K562 (cell line): ENCODE measurements around the gene CHN2. TPM values are rescaled to one million over a fixed set of nuclear protein-coding genes. Genes with fewer than 3 reads are reported as not detected.

Experiments used
- ATAC-seq: fragments of 200-7000 bp; cut with Tn5 transposase; 3 replicates; pipeline ENCODE4 v1.9.1; 2020; ENCODE audit warnings: moderate library complexity
- BruUV-seq: library from RNA; stranded (reverse); fragments of 400-500 nt; replicated peaks from 2 replicates; lab custom pipeline; 2021; lab: Mats Ljungman, UMichigan
- CTCF ChIA-PET: fragments of 300-600 bp; formaldehyde crosslinking; extraction: SDS; loops from one replicate; lab custom pipeline; 2021; ENCODE audit warnings: low intra/inter-chr PET ratio; lab: Yijun Ruan, JAX
- POLR2A ChIA-PET: fragments of 300-600, 350-650 bp; sonication (Branson Sonifier 250); formaldehyde crosslinking; extraction: SDS; loops from one replicate; lab custom pipeline; 2021; ENCODE audit warnings: antibody characterized with exemption, inconsistent platforms; lab: Yijun Ruan, JAX
- DNase-seq, 4 experiments: peaks; one replicate each; pipeline versions ENCODE4 v3.0.0 to v3.0.0-alpha.2; 2011 to 2018; ENCODE audit warnings: low spot score in 3 of 4, mixed read lengths in 3 of 4; ENCODE audit errors: extremely low read depth in 1 of 4
- FAIRE-seq: peaks from 2 replicates; lab custom pipeline; 2011; peaks lifted over from hg19 to GRCh38; lab: Jason Lieb, UNC
- H2AFZ ChIP-seq: 2 replicates; pipeline ENCODE4 v1.6.0; 2011; ENCODE audit warnings: low read depth, low read length, control low read depth, inconsistent platforms
- H3K27ac ChIP-seq: fragments of 200-600 bp; 3 replicates; pipeline ENCODE4 v1.8.0; 2011; ENCODE audit warnings: low read depth, mild to moderate bottlenecking, control low read depth, inconsistent platforms, low read length, moderate library complexity, mixed read lengths; ENCODE audit errors: extremely low read depth
- H3K27me3 ChIP-seq, 2 experiments: fragments of 300-600 bp in 1 of 2; 2 replicates in 1 of 2; 3 replicates in 1 of 2; pipeline versions ENCODE4 v1.6.0 to v1.8.0; 2011; ENCODE audit warnings: inconsistent platforms in 2 of 2, low read length in 2 of 2, mild to moderate bottlenecking in 1 of 2, mixed read lengths in 1 of 2, moderate library complexity in 1 of 2; ENCODE audit not compliant: control insufficient read depth in 2 of 2, insufficient read depth in 2 of 2
- H3K36me3 ChIP-seq: fragments of 300-600 bp; 3 replicates; pipeline ENCODE4 v1.8.0; 2011; ENCODE audit warnings: mild to moderate bottlenecking, low read length, inconsistent platforms; ENCODE audit not compliant: control insufficient read depth, insufficient read depth
- H3K4me1 ChIP-seq, 2 experiments: fragments of 200-600 bp in 1 of 2; replicated peaks in 1 of 2; 2 replicates in 1 of 2; 3 replicates in 1 of 2; pipeline versions ENCODE4 v1.5.1 to v1.8.0; 2011; ENCODE audit warnings: inconsistent platforms in 2 of 2, low read length in 2 of 2, mild to moderate bottlenecking in 1 of 2, mixed read lengths in 1 of 2, moderate library complexity in 1 of 2; ENCODE audit not compliant: control insufficient read depth in 2 of 2, insufficient read depth in 2 of 2
- H3K4me2 ChIP-seq: 2 replicates; pipeline ENCODE4 v1.6.1; 2011; ENCODE audit warnings: low read length, control low read depth, inconsistent platforms, mixed read lengths; ENCODE audit not compliant: insufficient read depth
- H3K4me3 ChIP-seq: fragments of 200-600 bp; sonication (generic), shearing (Covaris generic); 2 replicates; pipeline ENCODE4 v1.5.1; 2016; ENCODE audit warnings: control low read depth, inconsistent platforms
- H3K79me2 ChIP-seq: fragments of 200-600 bp; 3 replicates; pipeline ENCODE4 v1.8.0; 2011; ENCODE audit warnings: low read length, inconsistent platforms; ENCODE audit not compliant: control insufficient read depth, insufficient read depth
- H3K9ac ChIP-seq, 2 experiments: 2 replicates each; pipeline versions ENCODE4 v1.6.0 to v1.6.1; 2011; ENCODE audit warnings: low read depth in 2 of 2, low read length in 2 of 2, control low read depth in 1 of 2, inconsistent platforms in 1 of 2, mild to moderate bottlenecking in 1 of 2, mixed read lengths in 1 of 2; ENCODE audit not compliant: insufficient read depth in 1 of 2
- H3K9me1 ChIP-seq: one replicate; pipeline ENCODE4 v1.6.0; 2011; ENCODE audit warnings: inconsistent platforms, mild to moderate bottlenecking, low read length, moderate library complexity; ENCODE audit not compliant: control insufficient read depth, insufficient read depth
- H3K9me3 ChIP-seq: replicated peaks from 2 replicates; pipeline ENCODE4 v1.5.1; 2011; ENCODE audit warnings: low read depth, low read length, inconsistent platforms; ENCODE audit not compliant: control insufficient read depth, insufficient read depth
- H4K20me1 ChIP-seq: replicated peaks from 2 replicates; pipeline ENCODE4 v1.6.1; 2011; ENCODE audit warnings: low read length, inconsistent platforms, mixed read lengths; ENCODE audit not compliant: control insufficient read depth, insufficient read depth
- ESRRA ChIP-seq: fragments of 450-650 bp; IDR thresholded peaks from 2 replicates; pipeline ENCODE4 v1.6.1; 2014; ENCODE audit warnings: low read depth, mild to moderate bottlenecking, moderate library complexity, borderline replicate concordance
- KLF1 ChIP-seq: fragments of 450-650 bp; IDR thresholded peaks from 2 replicates; pipeline ENCODE4 v1.6.1; 2016; ENCODE audit warnings: missing genetic modification characterization, missing compliant biosample characterization
- NFXL1 ChIP-seq: fragments of 450-650 bp; formaldehyde crosslinking; IDR thresholded peaks from 2 replicates; pipeline ENCODE4 v1.4.0; 2021; ENCODE audit warnings: mild to moderate bottlenecking
- PHB2 ChIP-seq: fragments of 450-650 bp; IDR thresholded peaks from 2 replicates; pipeline ENCODE4 v1.6.1; 2017; ENCODE audit warnings: low read depth
- SIRT6 ChIP-seq: IDR thresholded peaks from one replicate; pipeline ENCODE4 v1.6.1; 2012; ENCODE audit warnings: low read depth, mild to moderate bottlenecking, control low read depth, inconsistent platforms, low read length, moderate library complexity
- SLC30A9 ChIP-seq: fragments of 250-450 bp; sonication (Bioruptor Pico); IDR thresholded peaks from 2 replicates; pipeline ENCODE4 v1.8.0; 2022; ENCODE audit warnings: mild to moderate bottlenecking, moderate library complexity
- YY1 ChIP-seq, 3 experiments: IDR thresholded peaks; 2 replicates each; pipeline ENCODE4 v1.6.1; 2011; ENCODE audit warnings: low read length in 2 of 3, mild to moderate bottlenecking in 2 of 3, moderate library complexity in 2 of 3, borderline replicate concordance in 1 of 3, control low read depth in 1 of 3, low read depth in 1 of 3; ENCODE audit not compliant: insufficient read depth in 3 of 3, insufficient replicate concordance in 2 of 3, control insufficient read depth in 1 of 3, insufficient read length in 1 of 3; ENCODE audit errors: extremely low read depth in 1 of 3
- ZC3H4 ChIP-seq: sonication (generic); formaldehyde crosslinking; IDR thresholded peaks from 2 replicates; pipeline ENCODE4 v1.9.0; 2021; ENCODE audit warnings: missing genetic modification reagents, borderline replicate concordance
- ZNF316 ChIP-seq: fragments of 450-650 bp; IDR thresholded peaks from 2 replicates; pipeline ENCODE4 v1.6.1; 2016
- ZNF76 ChIP-seq: fragments of 250-450 bp; sonication (Bioruptor Pico); IDR thresholded peaks from 2 replicates; pipeline ENCODE4 v1.4.0; 2020; ENCODE audit warnings: mild to moderate bottlenecking, moderate library complexity, borderline replicate concordance
- ZSCAN29 ChIP-seq: fragments of 450-650 bp; IDR thresholded peaks from 2 replicates; pipeline ENCODE4 v1.6.1; 2017
- WGBS: fragments of 100-300 bp; shearing (Covaris generic); methylation state at CpG from one replicate; pipeline ENCODE4 v1.1.6; 2016; ENCODE audit warnings: low coverage, mixed read lengths; ENCODE audit not compliant: insufficient coverage; ENCODE audit errors: missing lambda C conversion rate; 5-methylcytosine and 5-hydroxymethylcytosine counted together
- in situ Hi-C: fragments of 300-500 bp; cut with MboI; formaldehyde crosslinking; loops from 4 replicates; pipeline ENCODE4 v1.15.0; 2018; ENCODE audit warnings: inconsistent platforms, mixed read lengths
- intact Hi-C: fragments of 100-400 bp; cut with micrococcal nuclease; formaldehyde crosslinking; loops from 2 replicates; pipeline ENCODE4 v1.14.2; 2022
- polyA plus RNA-seq, 8 experiments: library from polyadenylated mRNA; depleted of rRNA in 4 of 8; stranded (reverse) in 5 of 8; unstranded in 3 of 8; fragments of >200 nt; fragmentation: Nextera tagmentation in 2 of 8; fragmentation: Illumina TruSeq in 1 of 8; extraction: Ambion mirVana in 2 of 8; extraction: Trizol in 1 of 8; gene quantifications; 2 replicates each; pipeline versions ENCODE4 v1.2.1 to v1.2.3, GENCODE V29; 2011 to 2014; ENCODE audit warnings: inconsistent platforms in 1 of 8, missing spikeins in 1 of 8
- total RNA-seq, 7 experiments: library from RNA; depleted of rRNA in 6 of 7; stranded (reverse); fragments of >200 nt in 6 of 7; fragmentation: Illumina TruSeq in 2 of 7; extraction: Trizol in 2 of 7; gene quantifications; 2 replicates each; pipeline versions ENCODE4 v1.2.1 to v1.2.3, GENCODE V29; 2011 to 2021; ENCODE audit warnings: low replicate concordance in 1 of 7
- TF ChIP-seq, protein P1 (sequence below), 2 experiments: IDR thresholded peaks; 2 replicates each; pipeline ENCODE4 v1.6.1; 2011; ENCODE audit warnings: borderline replicate concordance in 1 of 2, control low read depth in 1 of 2, low read depth in 1 of 2, low read length in 1 of 2, mild to moderate bottlenecking in 1 of 2, mixed read lengths in 1 of 2, moderate library complexity in 1 of 2; ENCODE audit not compliant: insufficient read depth in 1 of 2, insufficient read length in 1 of 2, poor library complexity in 1 of 2, severe bottlenecking in 1 of 2; ENCODE audit errors: extremely low read depth in 1 of 2
- TF ChIP-seq, protein P2 (sequence below): fragments of 450-650 bp; formaldehyde crosslinking; IDR thresholded peaks from 2 replicates; pipeline ENCODE4 v1.4.0; 2022; ENCODE audit warnings: missing genetic modification characterization
- TF ChIP-seq, protein P3 (sequence below): sonication (generic); formaldehyde crosslinking; IDR thresholded peaks from 2 replicates; pipeline ENCODE4 v1.8.1; 2022; ENCODE audit warnings: missing genetic modification reagents
- TF ChIP-seq, protein P4 (sequence below): sonication (generic); formaldehyde crosslinking; IDR thresholded peaks from 2 replicates; pipeline ENCODE4 v1.8.0; 2022; ENCODE audit warnings: mild to moderate bottlenecking, missing genetic modification reagents

The CHN2 gene
- total and polyA plus RNA-seq, 9 of the 15 experiments (the other 6 are each of a cell fraction or from before 2014, with no cell fraction given) = 0.12 to 2.1 (median 0.31) TPM; not detected in 1

DNA sequence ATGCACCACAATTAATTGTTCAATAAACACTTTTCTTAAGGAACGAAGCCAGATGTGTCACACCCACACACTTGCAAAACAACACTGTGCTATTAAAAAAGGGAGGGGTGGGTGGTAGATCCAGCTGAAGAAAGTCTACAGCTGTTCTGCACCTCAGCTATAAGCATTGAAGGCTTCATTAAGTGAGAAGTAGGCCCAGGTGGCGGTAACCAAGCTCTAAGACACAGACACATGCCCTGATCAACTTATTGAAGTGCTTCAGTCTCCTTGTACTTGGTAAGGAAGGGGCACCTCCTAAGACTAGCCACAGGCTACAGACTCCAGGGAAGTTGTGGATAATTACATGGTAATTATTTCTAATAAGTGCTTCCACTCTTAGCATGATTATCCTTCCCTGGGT, 43.7 kb upstream of the CHN2 start:
- Histone ChIP-seq H3K36me3 (no peaks in the 10 kb centered on the region), H3K4me1 (peaks cover 0 to 4% of the 10 kb centered on the region in 2 experiments; a peak in 2 of 5 replicates), H3K79me2 (no peaks in the 10 kb centered on the region), H3K4me3 (no peak overlapping the region), H4K20me1 (no peaks in the 10 kb centered on the region), H3K27ac (no peak overlapping the region), H3K4me2 (no peak overlapping the region), H2AFZ (no peak overlapping the region), H3K9ac (no peak overlapping the region), H3K9me3 (no peaks in the 10 kb centered on the region), H3K27me3 (peaks cover 7 to 22% of the 10 kb centered on the region in 2 experiments; a peak in 2 of 5 replicates), H3K9me1 (no peaks in the 10 kb centered on the region)
- DNase-seq (no peak), ATAC-seq (no peak), FAIRE-seq (no peak)
- 0% methylated on average over 2 of the region's 2 CpGs for WGBS
- in situ Hi-C loops = no loop called here
- CTCF ChIA-PET = no interaction called here
- BruUV-seq = no TSS peak
- POLR2A ChIA-PET = no interaction called here
- TF ChIP-seq, protein P1, sequence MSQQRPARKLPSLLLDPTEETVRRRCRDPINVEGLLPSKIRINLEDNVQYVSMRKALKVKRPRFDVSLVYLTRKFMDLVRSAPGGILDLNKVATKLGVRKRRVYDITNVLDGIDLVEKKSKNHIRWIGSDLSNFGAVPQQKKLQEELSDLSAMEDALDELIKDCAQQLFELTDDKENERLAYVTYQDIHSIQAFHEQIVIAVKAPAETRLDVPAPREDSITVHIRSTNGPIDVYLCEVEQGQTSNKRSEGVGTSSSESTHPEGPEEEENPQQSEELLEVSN (IDR thresholded peaks at IDR 0.05; ENCODE audit: borderline replicate concordance in 1 of 2, extremely low read depth in 1 of 2, insufficient read depth in 1 of 2, insufficient read length in 1 of 2, low read depth in 1 of 2, low read length in 1 of 2, poor library complexity in 1 of 2, severe bottlenecking in 1 of 2) = no peak
- TF ChIP-seq PHB2 (no peak), ESRRA (no peak), SIRT6 (no peak), ZNF76 (CRISPR knock-in tag) (no peak), ZNF316 (no peak), ZSCAN29 (no peak), YY1 (IDR thresholded peaks at IDR 0.05; ENCODE audit: borderline replicate concordance in 1 of 3, control insufficient read depth in 1 of 3, extremely low read depth in 1 of 3, insufficient read depth in 3 of 3, insufficient read length in 1 of 3, insufficient replicate concordance in 2 of 3, low read depth in 1 of 3, low read length in 2 of 3) (no peak), SLC30A9 (CRISPR knock-in tag) (no peak), NFXL1 (CRISPR knock-in tag) (no peak), KLF1 (tag) (no peak), ZC3H4 (CRISPR knock-in tag) (no peak)
- TF ChIP-seq, protein P2, sequence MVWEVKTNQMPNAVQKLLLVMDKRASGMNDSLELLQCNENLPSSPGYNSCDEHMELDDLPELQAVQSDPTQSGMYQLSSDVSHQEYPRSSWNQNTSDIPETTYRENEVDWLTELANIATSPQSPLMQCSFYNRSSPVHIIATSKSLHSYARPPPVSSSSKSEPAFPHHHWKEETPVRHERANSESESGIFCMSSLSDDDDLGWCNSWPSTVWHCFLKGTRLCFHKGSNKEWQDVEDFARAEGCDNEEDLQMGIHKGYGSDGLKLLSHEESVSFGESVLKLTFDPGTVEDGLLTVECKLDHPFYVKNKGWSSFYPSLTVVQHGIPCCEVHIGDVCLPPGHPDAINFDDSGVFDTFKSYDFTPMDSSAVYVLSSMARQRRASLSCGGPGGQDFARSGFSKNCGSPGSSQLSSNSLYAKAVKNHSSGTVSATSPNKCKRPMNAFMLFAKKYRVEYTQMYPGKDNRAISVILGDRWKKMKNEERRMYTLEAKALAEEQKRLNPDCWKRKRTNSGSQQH = no peak
- TF ChIP-seq, protein P3, sequence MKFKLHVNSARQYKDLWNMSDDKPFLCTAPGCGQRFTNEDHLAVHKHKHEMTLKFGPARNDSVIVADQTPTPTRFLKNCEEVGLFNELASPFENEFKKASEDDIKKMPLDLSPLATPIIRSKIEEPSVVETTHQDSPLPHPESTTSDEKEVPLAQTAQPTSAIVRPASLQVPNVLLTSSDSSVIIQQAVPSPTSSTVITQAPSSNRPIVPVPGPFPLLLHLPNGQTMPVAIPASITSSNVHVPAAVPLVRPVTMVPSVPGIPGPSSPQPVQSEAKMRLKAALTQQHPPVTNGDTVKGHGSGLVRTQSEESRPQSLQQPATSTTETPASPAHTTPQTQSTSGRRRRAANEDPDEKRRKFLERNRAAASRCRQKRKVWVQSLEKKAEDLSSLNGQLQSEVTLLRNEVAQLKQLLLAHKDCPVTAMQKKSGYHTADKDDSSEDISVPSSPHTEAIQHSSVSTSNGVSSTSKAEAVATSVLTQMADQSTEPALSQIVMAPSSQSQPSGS (CRISPR knock-in tag) = no peak
- TF ChIP-seq, protein P4, sequence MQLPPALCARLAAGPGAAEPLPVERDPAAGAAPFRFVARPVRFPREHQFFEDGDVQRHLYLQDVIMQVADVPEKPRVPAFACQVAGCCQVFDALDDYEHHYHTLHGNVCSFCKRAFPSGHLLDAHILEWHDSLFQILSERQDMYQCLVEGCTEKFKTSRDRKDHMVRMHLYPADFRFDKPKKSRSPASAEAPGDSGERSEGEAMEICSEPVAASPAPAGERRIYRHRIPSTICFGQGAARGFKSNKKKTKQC (CRISPR knock-in tag) = no peak
- intact Hi-C loops = no loop called here
